ENCODE results near the gene HSPD1. TPM values are rescaled to one million over a fixed set of nuclear protein-coding genes. Genes with fewer than 3 reads are reported as not detected.

HSPD1 gene
- total RNA-seq, 2 donors from 2014 or later: 635 to 720 TPM

GRCh38 chr2:197450465-197450864, 49.2 kb downstream of the HSPD1 start:
- Mint-ChIP-seq H3K27ac (no peak overlapping the region), H3K4me1 (ENCODE audit: low read depth) (peaks cover 29% of the 10 kb centered on the region), H3K36me3 (ENCODE audit: insufficient read depth in 2 of 2) (peaks cover 7% of the 10 kb centered on the region in 2 donors), H3K9me3 (no peaks in the 10 kb centered on the region), H3K4me3 (no peak overlapping the region), H3K27me3 (ENCODE audit: low read depth) (no peaks in the 10 kb centered on the region)
- DNase-seq: no peak
- no peak for ATAC-seq (replicated peaks in 1 of 2)

DNA sequence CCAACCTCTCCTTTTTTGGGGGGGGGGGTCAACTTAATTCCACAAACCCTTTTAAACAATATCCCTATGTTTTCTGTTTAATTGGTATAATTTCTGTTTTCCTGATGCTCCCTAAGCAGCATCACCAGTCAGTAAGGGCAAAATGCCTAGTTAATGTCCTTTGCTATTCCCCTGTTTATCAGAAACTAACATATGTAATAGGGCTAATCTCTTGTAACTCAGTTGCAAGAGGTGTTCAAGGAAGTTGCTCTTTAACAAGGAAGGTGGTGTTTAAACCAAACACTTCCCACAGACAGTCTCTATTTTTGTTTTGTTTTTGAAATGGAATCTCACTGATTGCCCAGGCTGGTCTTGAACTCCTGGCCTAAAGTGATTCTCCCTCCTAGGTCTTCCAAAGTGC, 52.8 kb downstream of the HSPD1 start:
- H3K4me3 Mint-ChIP-seq: no peak overlapping the region
- peaks cover 3% of the 10 kb centered on the region for H3K4me1 Mint-ChIP-seq (ENCODE audit: low read depth)
- H3K36me3 Mint-ChIP-seq (ENCODE audit: insufficient read depth in 2 of 2): no peaks in the 10 kb centered on the region
- H3K27me3 Mint-ChIP-seq (ENCODE audit: low read depth): no peaks in the 10 kb centered on the region
- no peaks in the 10 kb centered on the region for H3K9me3 Mint-ChIP-seq
- DNase-seq: no peak
- ATAC-seq (replicated peaks in 1 of 2): no peak
- no peak overlapping the region for H3K27ac Mint-ChIP-seq

- Mint-ChIP-seq H3K9me3 (no peaks in the 10 kb centered on the region), H3K27me3 (ENCODE audit: low read depth) (no peaks in the 10 kb centered on the region), H3K27ac (no peak overlapping the region), H3K36me3 (ENCODE audit: insufficient read depth in 2 of 2) (no peaks in the 10 kb centered on the region), H3K4me3 (no peak overlapping the region), H3K4me1 (ENCODE audit: low read depth) (no peaks in the 10 kb centered on the region)
- no peak for DNase-seq
- no peak for ATAC-seq (replicated peaks in 1 of 2)
Measured at GRCh38 chr2:197445746-197446145, 53.9 kb downstream of the HSPD1 start.

- H3K27me3 Mint-ChIP-seq (ENCODE audit: low read depth): no peaks in the 10 kb centered on the region
- H3K36me3 Mint-ChIP-seq (ENCODE audit: insufficient read depth in 2 of 2): no peaks in the 10 kb centered on the region
- no peaks in the 10 kb centered on the region for H3K9me3 Mint-ChIP-seq
- H3K4me3 Mint-ChIP-seq: no peak overlapping the region
- no peak for ATAC-seq (replicated peaks in 1 of 2)
- H3K27ac Mint-ChIP-seq: no peak overlapping the region
- H3K4me1 Mint-ChIP-seq (ENCODE audit: low read depth): no peaks in the 10 kb centered on the region
- DNase-seq: no peak
Measured at GRCh38 chr2:197442857-197443256, 56.8 kb downstream of the HSPD1 start.

DNA sequence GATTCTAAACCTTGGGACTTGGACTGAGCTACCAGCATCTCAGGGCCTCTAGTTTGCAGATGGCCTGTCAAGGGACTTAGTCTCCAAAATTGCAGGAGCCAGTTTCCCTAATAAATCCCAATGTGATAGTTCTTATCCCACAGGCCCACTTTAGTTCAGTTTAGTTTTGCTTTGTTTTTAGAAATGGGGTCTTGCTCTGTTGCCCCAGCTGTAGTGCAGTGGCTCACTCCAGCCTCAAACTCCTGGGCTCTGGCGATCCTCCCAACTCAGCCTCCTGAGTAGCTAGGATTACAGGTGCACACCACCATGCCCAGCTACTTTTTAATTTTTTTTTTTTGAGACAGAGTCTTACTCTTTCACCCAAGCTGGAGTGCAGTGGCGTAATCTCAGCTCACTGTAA, 62.3 kb downstream of the HSPD1 start:
- Mint-ChIP-seq H3K4me1 (ENCODE audit: low read depth) (peaks cover 23% of the 10 kb centered on the region), H3K9me3 (no peaks in the 10 kb centered on the region), H3K27ac (no peak overlapping the region), H3K36me3 (ENCODE audit: insufficient read depth in 2 of 2) (peaks cover 6 to 8% of the 10 kb centered on the region in 2 donors), H3K27me3 (ENCODE audit: low read depth) (no peaks in the 10 kb centered on the region), H3K4me3 (no peak overlapping the region)
- no peak for ATAC-seq (replicated peaks in 1 of 2)
- DNase-seq: no peak

Other genes with a start within 250 kb of the HSPD1 start
- gene ANKRD44, start 189.1 kb downstream of the HSPD1 start, total RNA-seq: 100 to 1,000 TPM; 114 to 141 TPM
- gene SF3B1, start 64.8 kb downstream of the HSPD1 start, total RNA-seq: 100 to 1,000 TPM; 272 to 284 TPM
- gene COQ10B, start 46.3 kb downstream of the HSPD1 start, total RNA-seq: 10 to 100 TPM; 24.0 to 25.6 TPM
- 10 to 100 TPM; 64.9 to 75.0 TPM for gene HSPE1, start 539 bp upstream of the HSPD1 start, total RNA-seq
- gene MOB4, start 16.2 kb upstream of the HSPD1 start, total RNA-seq: 10 to 100 TPM; 20.9 to 21.6 TPM
- not detected for gene RFTN2, start 175.7 kb upstream of the HSPD1 start, total RNA-seq
- gene MARS2, start 205.5 kb upstream of the HSPD1 start, total RNA-seq: 10 to 100 TPM in 1 of 2 donors, 1 to 10 TPM in 1; 9.2 to 10.6 TPM